Measurements from ENCODE around the gene STAT1.
"Not testable (repeated sequence)": the region's sequence is repeated elsewhere in the genome, so short reads cannot be mapped to it uniquely, and the experiment has no call there.

The STAT1 gene

DNA sequence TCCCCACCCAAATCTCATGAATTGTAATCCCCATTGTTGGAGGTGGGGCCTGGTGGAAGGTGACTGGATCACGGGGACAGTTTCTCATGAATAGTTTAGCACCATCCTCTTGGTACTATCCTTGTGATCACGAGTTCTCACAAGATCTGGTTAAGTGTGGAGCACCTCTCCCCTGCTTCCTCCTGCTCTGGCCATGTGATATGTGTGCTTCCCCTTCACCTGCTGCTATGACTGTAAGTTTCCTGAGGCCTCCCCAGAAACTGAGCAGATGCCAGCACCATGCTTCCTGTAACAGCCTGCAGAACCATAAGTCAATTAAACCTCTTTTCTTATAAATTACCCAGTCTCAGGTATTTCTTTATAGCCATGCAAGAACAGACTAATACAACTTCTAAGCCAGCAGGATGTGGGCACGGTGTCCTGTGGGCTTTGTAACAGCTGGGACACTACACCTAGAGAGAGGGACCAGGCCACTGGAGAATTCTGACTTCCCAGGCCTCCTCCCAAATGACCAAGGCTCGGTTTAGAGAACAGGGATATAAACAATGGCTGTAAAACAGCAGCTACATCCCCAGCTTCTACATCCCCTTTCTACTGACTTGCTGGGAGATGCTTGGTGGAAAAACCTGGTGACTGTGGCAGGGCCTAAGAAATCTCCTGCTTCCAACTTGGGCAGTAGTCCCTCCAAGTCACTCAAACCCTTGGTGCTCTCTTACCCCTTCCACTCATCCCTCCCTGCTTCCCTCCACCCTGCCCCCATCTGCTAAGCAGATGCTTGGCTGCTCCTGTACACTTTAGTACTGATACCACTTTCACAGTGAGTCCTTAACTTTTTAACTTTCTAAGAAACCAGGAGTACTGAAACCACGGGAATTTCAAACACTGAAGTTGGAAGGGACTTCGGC lies 10.3 kb downstream of the STAT1 start:
- DNase-seq (ENCODE audit: low read depth), result no peak
- Histone ChIP-seq H3K36me3 (ENCODE audit: control insufficient read depth, insufficient read depth, low read length, severe bottlenecking) (peaks cover 100% of the 10 kb centered on the region), H3K9me3 (ENCODE audit: control insufficient read depth, low read length) (no peaks in the 10 kb centered on the region), H3K4me3 (ENCODE audit: low read length) (no peak overlapping the region), H3K4me1 (ENCODE audit: control insufficient read depth, insufficient read depth, low read length) (peaks cover 4% of the 10 kb centered on the region), H3K27me3 (replicated peaks; ENCODE audit: control insufficient read depth, insufficient read depth, low read length) (no peaks in the 10 kb centered on the region), H3K9ac (ENCODE audit: low read length) (no peak overlapping the region)

DNA sequence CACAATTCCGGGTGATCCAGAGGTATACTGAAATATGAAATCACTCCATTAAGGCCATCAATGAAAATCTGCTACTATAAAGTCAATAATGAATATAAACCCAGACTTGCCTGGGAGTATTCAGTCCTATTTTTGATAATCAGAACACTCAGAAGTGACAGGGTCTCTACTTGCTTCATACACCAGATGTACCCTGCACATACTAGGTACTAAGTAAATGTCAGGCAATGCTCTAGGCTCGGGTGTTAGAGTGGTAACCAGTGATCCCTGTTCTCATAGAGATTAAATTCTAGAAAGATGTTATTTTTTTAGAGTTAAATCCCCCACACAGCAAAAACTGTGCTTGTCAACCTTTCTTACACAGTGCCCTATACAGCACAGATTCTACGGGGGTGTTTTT lies 12.3 kb downstream of the STAT1 start:
- DNase-seq (ENCODE audit: low read depth), result no peak
- Histone ChIP-seq H3K4me1 (ENCODE audit: control insufficient read depth, insufficient read depth, low read length) (peaks cover 4% of the 10 kb centered on the region), H3K36me3 (ENCODE audit: control insufficient read depth, insufficient read depth, low read length, severe bottlenecking) (peaks cover 100% of the 10 kb centered on the region), H3K9ac (ENCODE audit: low read length) (no peak overlapping the region), H3K27me3 (replicated peaks; ENCODE audit: control insufficient read depth, insufficient read depth, low read length) (no peaks in the 10 kb centered on the region), H3K9me3 (ENCODE audit: control insufficient read depth, low read length) (no peaks in the 10 kb centered on the region), H3K4me3 (ENCODE audit: low read length) (no peak overlapping the region)

DNA sequence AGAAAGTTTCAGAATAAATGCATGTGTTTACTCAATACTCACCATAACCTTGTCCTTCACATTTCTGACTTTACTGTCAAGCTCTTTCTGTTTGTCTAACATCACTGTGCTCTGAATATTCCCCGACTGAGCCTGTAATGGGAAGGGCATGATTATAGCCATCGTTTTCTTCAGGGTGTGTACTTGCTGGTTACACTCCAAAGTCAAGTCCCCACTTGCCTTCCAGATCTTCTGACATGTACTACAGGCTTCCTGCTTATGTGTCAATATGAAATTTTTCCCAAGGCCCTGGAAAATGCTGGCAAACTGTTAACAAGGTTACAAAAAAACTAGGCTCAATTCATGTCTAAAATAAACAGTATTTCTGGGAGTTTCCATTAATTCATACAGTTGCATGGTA lies 12.9 kb downstream of the STAT1 start:
- H3K9ac ChIP-seq (ENCODE audit: low read length), result no peak overlapping the region
- H3K36me3 ChIP-seq (ENCODE audit: control insufficient read depth, insufficient read depth, low read length, severe bottlenecking), result peaks cover 100% of the 10 kb centered on the region
- DNase-seq (ENCODE audit: low read depth), result no peak
- no peaks in the 10 kb centered on the region for H3K9me3 ChIP-seq (ENCODE audit: control insufficient read depth, low read length)
- H3K4me3 ChIP-seq (ENCODE audit: low read length), result no peak overlapping the region
- peaks cover 4% of the 10 kb centered on the region for H3K4me1 ChIP-seq (ENCODE audit: control insufficient read depth, insufficient read depth, low read length)
- H3K27me3 ChIP-seq (replicated peaks; ENCODE audit: control insufficient read depth, insufficient read depth, low read length), result no peaks in the 10 kb centered on the region

- no peaks in the 10 kb centered on the region for H3K27me3 ChIP-seq (replicated peaks; ENCODE audit: control insufficient read depth, insufficient read depth, low read length)
- no peak overlapping the region for H3K4me3 ChIP-seq (ENCODE audit: low read length)
- DNase-seq (ENCODE audit: low read depth), result no peak
- H3K36me3 ChIP-seq (ENCODE audit: control insufficient read depth, insufficient read depth, low read length, severe bottlenecking), result peaks cover 100% of the 10 kb centered on the region
- H3K4me1 ChIP-seq (ENCODE audit: control insufficient read depth, insufficient read depth, low read length), result peaks cover 4% of the 10 kb centered on the region
- no peak overlapping the region for H3K9ac ChIP-seq (ENCODE audit: low read length)
- no peaks in the 10 kb centered on the region for H3K9me3 ChIP-seq (ENCODE audit: control insufficient read depth, low read length)
These were observed 13.9 kb downstream of the STAT1 start for GRCh38 chr2:190999949-191000665.

GRCh38 chr2:190999058-190999457 lies 14.9 kb downstream of the STAT1 start:
- no peak for DNase-seq (ENCODE audit: low read depth)
- Histone ChIP-seq H3K27me3 (replicated peaks; ENCODE audit: control insufficient read depth, insufficient read depth, low read length) (no peaks in the 10 kb centered on the region), H3K4me3 (ENCODE audit: low read length) (no peak overlapping the region), H3K9me3 (ENCODE audit: control insufficient read depth, low read length) (no peaks in the 10 kb centered on the region), H3K36me3 (ENCODE audit: control insufficient read depth, insufficient read depth, low read length, severe bottlenecking) (peaks cover 98% of the 10 kb centered on the region), H3K4me1 (ENCODE audit: control insufficient read depth, insufficient read depth, low read length) (peaks cover 4% of the 10 kb centered on the region), H3K9ac (ENCODE audit: low read length) (no peak overlapping the region)

DNA sequence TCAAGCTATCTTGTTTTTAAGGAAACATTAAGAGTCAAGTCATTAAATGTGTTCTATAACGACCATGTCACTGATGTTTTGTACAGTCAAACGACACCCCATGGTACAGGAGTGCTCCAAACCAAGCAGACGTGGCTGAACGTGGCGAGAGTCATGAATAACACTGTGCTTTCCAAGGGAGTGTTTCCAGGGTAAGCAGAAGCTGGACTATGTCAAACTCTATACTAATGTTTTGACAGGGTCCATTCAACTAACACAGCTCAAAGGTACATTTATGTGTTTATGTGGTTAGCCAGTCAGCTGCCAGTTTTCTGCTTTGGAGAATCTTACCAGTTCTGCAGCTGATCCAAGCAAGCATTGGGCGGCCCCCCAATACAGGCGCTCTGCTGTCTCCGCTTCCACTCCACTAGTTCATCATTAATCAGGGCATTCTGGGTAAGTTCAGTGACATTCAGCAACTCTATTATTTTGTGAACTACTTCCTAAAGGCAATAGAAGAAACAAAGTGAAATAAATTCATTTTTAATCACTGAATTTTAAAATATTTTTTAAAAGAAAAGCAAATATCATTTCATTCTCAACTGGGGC lies 16.4 kb downstream of the STAT1 start:
- Histone ChIP-seq H3K9me3 (ENCODE audit: control insufficient read depth, low read length) (no peaks in the 10 kb centered on the region), H3K36me3 (ENCODE audit: control insufficient read depth, insufficient read depth, low read length, severe bottlenecking) (peaks cover 97% of the 10 kb centered on the region), H3K4me3 (ENCODE audit: low read length) (no peak overlapping the region), H3K9ac (ENCODE audit: low read length) (no peak overlapping the region), H3K27me3 (replicated peaks; ENCODE audit: control insufficient read depth, insufficient read depth, low read length) (no peaks in the 10 kb centered on the region), H3K4me1 (ENCODE audit: control insufficient read depth, insufficient read depth, low read length) (peaks cover 4% of the 10 kb centered on the region)
- DNase-seq (ENCODE audit: low read depth), result no peak

DNA sequence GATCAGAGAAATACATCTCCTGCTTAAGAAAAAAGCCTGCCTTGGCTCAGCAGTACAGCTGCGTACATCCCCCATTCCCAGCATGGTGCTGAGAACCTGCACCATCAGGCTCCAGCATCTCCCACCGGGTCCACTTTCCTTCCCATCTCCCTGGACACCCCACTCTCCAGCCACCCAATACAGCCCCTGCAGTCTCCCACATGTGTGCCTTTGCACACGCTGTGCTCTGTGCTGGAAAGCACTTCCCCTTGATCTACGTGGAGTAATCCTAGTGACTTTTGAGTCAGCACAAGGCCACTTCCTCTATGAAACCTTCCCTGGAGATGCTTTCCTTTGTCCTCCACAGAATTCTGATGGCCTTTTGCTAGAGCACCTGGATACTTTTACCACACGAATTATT lies 17.0 kb downstream of the STAT1 start:
- Histone ChIP-seq H3K9ac (ENCODE audit: low read length) (no peak overlapping the region), H3K4me3 (ENCODE audit: low read length) (no peak overlapping the region), H3K9me3 (ENCODE audit: control insufficient read depth, low read length) (no peaks in the 10 kb centered on the region), H3K27me3 (replicated peaks; ENCODE audit: control insufficient read depth, insufficient read depth, low read length) (no peaks in the 10 kb centered on the region), H3K36me3 (ENCODE audit: control insufficient read depth, insufficient read depth, low read length, severe bottlenecking) (peaks cover 97% of the 10 kb centered on the region), H3K4me1 (ENCODE audit: control insufficient read depth, insufficient read depth, low read length) (peaks cover 4% of the 10 kb centered on the region)
- DNase-seq (ENCODE audit: low read depth), result no peak

- H3K4me3 ChIP-seq (ENCODE audit: low read length), result no peak overlapping the region
- H3K36me3 ChIP-seq (ENCODE audit: control insufficient read depth, insufficient read depth, low read length, severe bottlenecking), result peaks cover 97% of the 10 kb centered on the region
- DNase-seq (ENCODE audit: low read depth), result peak; percentile 48
- H3K9ac ChIP-seq (ENCODE audit: low read length), result no peak overlapping the region
- no peaks in the 10 kb centered on the region for H3K9me3 ChIP-seq (ENCODE audit: control insufficient read depth, low read length)
- no peaks in the 10 kb centered on the region for H3K27me3 ChIP-seq (replicated peaks; ENCODE audit: control insufficient read depth, insufficient read depth, low read length)
- H3K4me1 ChIP-seq (ENCODE audit: control insufficient read depth, insufficient read depth, low read length), result peaks cover 4% of the 10 kb centered on the region
These were observed 17.5 kb downstream of the STAT1 start for GRCh38 chr2:190996338-190996946.

DNA sequence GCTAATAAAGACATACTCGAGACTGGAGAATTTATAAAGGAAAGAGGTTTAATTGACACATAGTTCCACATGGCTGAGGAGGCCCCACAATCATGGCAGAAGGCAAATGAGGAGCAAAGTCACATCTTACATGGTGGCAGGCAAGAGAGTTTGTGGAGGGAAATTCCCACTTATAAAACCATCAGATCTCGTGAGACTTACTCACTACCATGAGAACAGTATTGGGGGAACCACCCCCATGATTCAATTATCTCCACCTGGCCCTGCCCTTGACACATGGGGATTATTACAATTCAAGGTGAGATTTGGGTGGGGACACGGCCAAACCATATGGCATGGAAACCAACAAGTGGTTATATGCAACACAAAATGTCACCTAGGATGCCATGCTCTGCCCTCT lies 18.7 kb downstream of the STAT1 start:
- H3K4me1 ChIP-seq (ENCODE audit: control insufficient read depth, insufficient read depth, low read length); H3K9ac ChIP-seq (ENCODE audit: low read length): not testable (repeated sequence)
- H3K36me3 ChIP-seq (ENCODE audit: control insufficient read depth, insufficient read depth, low read length, severe bottlenecking), result peaks cover 97% of the 10 kb centered on the region

GRCh38 chr2:190994148-190994547 lies 19.8 kb downstream of the STAT1 start:
- Histone ChIP-seq H3K36me3 (ENCODE audit: control insufficient read depth, insufficient read depth, low read length, severe bottlenecking) (peaks cover 97% of the 10 kb centered on the region), H3K9ac (ENCODE audit: low read length) (no peak overlapping the region), H3K4me3 (ENCODE audit: low read length) (no peak overlapping the region), H3K4me1 (ENCODE audit: control insufficient read depth, insufficient read depth, low read length) (peaks cover 4% of the 10 kb centered on the region), H3K9me3 (ENCODE audit: control insufficient read depth, low read length) (no peaks in the 10 kb centered on the region), H3K27me3 (replicated peaks; ENCODE audit: control insufficient read depth, insufficient read depth, low read length) (no peaks in the 10 kb centered on the region)
- no peak for DNase-seq (ENCODE audit: low read depth)

More for the DNA sequence above, 18.7 kb downstream of the STAT1 start:
- DNase-seq (ENCODE audit: low read depth); H3K27me3 ChIP-seq (replicated peaks; ENCODE audit: control insufficient read depth, insufficient read depth, low read length); H3K4me3 ChIP-seq (ENCODE audit: low read length); H3K9me3 ChIP-seq (ENCODE audit: control insufficient read depth, low read length): not testable (repeated sequence)

DNA sequence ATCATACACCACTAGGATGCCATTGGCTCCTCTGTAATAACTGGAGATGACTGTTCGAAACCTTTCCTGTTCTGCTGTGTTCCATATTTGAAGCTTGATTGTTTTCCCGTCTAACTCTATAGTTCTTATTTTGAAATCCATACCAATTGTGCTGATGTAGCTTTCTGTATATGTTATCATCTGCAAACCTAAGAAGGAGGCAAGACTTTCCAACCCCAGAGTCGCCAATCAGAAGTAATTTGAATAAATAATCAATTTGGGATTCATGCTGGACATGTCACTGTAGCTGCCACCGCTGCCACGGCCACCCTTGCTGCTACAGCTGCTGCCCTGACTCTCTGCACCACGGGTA lies 20.7 kb downstream of the STAT1 start:
- Histone ChIP-seq H3K4me1 (ENCODE audit: control insufficient read depth, insufficient read depth, low read length) (peaks cover 4% of the 10 kb centered on the region), H3K36me3 (ENCODE audit: control insufficient read depth, insufficient read depth, low read length, severe bottlenecking) (peaks cover 97% of the 10 kb centered on the region), H3K4me3 (ENCODE audit: low read length) (no peak overlapping the region), H3K27me3 (replicated peaks; ENCODE audit: control insufficient read depth, insufficient read depth, low read length) (no peaks in the 10 kb centered on the region), H3K9ac (ENCODE audit: low read length) (no peak overlapping the region), H3K9me3 (ENCODE audit: control insufficient read depth, low read length) (no peaks in the 10 kb centered on the region)
- DNase-seq (ENCODE audit: low read depth), result no peak

Data from adipocyte (in vitro differentiated cells).